DOHH2 (cell line): Measurements from ENCODE around the gene SELPLG.

Experiments used
- H3F3A ChIP-seq: fragments of 200-600 bp; sonication (generic), shearing (Covaris generic); 2 replicates; pipeline ENCODE4 v1.6.0; 2016; ENCODE audit warnings: antibody characterized with exemption, mild to moderate bottlenecking; ENCODE audit not compliant: control insufficient read depth, insufficient read depth
- H3K27ac ChIP-seq: fragments of 200-600 bp; sonication (generic); 2 replicates; pipeline ENCODE4 v1.5.1; 2014; ENCODE audit warnings: low read depth, mild to moderate bottlenecking, low read length, moderate library complexity
- H3K27me3 ChIP-seq: fragments of 200-600 bp; sonication (generic); 2 replicates; pipeline ENCODE4 v1.6.1; 2014; ENCODE audit warnings: mild to moderate bottlenecking, low read length, mixed read lengths; ENCODE audit not compliant: control insufficient read depth
- H3K36me3 ChIP-seq: fragments of 200-600 bp; sonication (generic); 2 replicates; pipeline ENCODE4 v1.6.1; 2014; ENCODE audit warnings: mild to moderate bottlenecking, low read length, moderate library complexity, mixed read lengths; ENCODE audit not compliant: control insufficient read depth
- H3K4me1 ChIP-seq: fragments of 200-600 bp; sonication (generic); 2 replicates; pipeline ENCODE4 v1.6.1; 2014; ENCODE audit warnings: mild to moderate bottlenecking, low read length, mixed read lengths; ENCODE audit not compliant: control insufficient read depth
- H3K4me2 ChIP-seq: fragments of 200-600 bp; sonication (generic); 2 replicates; pipeline ENCODE4 v1.6.0; 2014; ENCODE audit warnings: mild to moderate bottlenecking, low read length, moderate library complexity
- H3K4me3 ChIP-seq: fragments of 200-600 bp; sonication (generic); 2 replicates; pipeline ENCODE4 v1.5.1; 2014; ENCODE audit warnings: mild to moderate bottlenecking, low read length, mixed read lengths
- H3K79me2 ChIP-seq: fragments of 200-600 bp; sonication (generic); 2 replicates; pipeline ENCODE4 v1.6.1; 2014; ENCODE audit warnings: mild to moderate bottlenecking, low read length, mixed read lengths; ENCODE audit not compliant: control insufficient read depth
- H3K9me2 ChIP-seq: fragments of 200-600 bp; sonication (generic); replicated peaks from 2 replicates; pipeline ENCODE4 v1.6.1; 2014; ENCODE audit warnings: mild to moderate bottlenecking, low read length, mixed read lengths; ENCODE audit not compliant: control insufficient read depth
- H3K9me3 ChIP-seq: fragments of 200-600 bp; sonication (generic); 2 replicates; pipeline ENCODE4 v1.6.1; 2014; ENCODE audit warnings: antibody characterized with exemption, low read length, mixed read lengths; ENCODE audit not compliant: control insufficient read depth, insufficient read depth
- H4K20me1 ChIP-seq: fragments of 200-600 bp; sonication (generic); 2 replicates; pipeline ENCODE4 v1.6.0; 2014; ENCODE audit warnings: low read depth, mild to moderate bottlenecking, antibody characterized with exemption, low read length, moderate library complexity; ENCODE audit not compliant: control insufficient read depth, insufficient read depth
- CTCF ChIP-seq: fragments of 200-600 bp; sonication (generic); IDR thresholded peaks from one replicate; pipeline ENCODE4 v1.5.1; 2014; ENCODE audit warnings: antibody characterized with exemption, mild to moderate bottlenecking, low read depth, low read length; ENCODE audit not compliant: poor library complexity, severe bottlenecking
- EZH2phosphoT487 ChIP-seq: fragments of 200-600 bp; sonication (generic); IDR thresholded peaks from 2 replicates; pipeline ENCODE4 v1.6.1; 2017; ENCODE audit warnings: borderline replicate concordance, mild to moderate bottlenecking, antibody characterized with exemption, low read length, moderate library complexity, mixed read lengths

The SELPLG gene

GRCh38 chr12:108582509-108582908 is 51.2 kb downstream of the SELPLG start:
- Histone ChIP-seq H3K79me2 (no peaks in the 10 kb centered on the region), H3K9me3 (no peaks in the 10 kb centered on the region), H3K27ac (no peak overlapping the region), H3K4me3 (no peak overlapping the region), H4K20me1 (no peaks in the 10 kb centered on the region), H3K4me1 (peaks cover 10% of the 10 kb centered on the region), H3K27me3 (peaks cover 20% of the 10 kb centered on the region), H3F3A (no peaks in the 10 kb centered on the region), H3K4me2 (no peak overlapping the region), H3K9me2 (no peaks in the 10 kb centered on the region), H3K36me3 (no peaks in the 10 kb centered on the region)
- no peak for TF ChIP-seq EZH2phosphoT487
- no peak for TF ChIP-seq CTCF

GRCh38 chr12:108581311-108582227 is 52.1 kb downstream of the SELPLG start:
- Histone ChIP-seq H3K9me3 (no peaks in the 10 kb centered on the region), H3K27ac (no peak overlapping the region), H3K27me3 (peaks cover 20% of the 10 kb centered on the region), H3K36me3 (no peaks in the 10 kb centered on the region), H3K4me3 (no peak overlapping the region), H3F3A (no peaks in the 10 kb centered on the region), H3K4me1 (peaks cover 10% of the 10 kb centered on the region), H3K79me2 (no peaks in the 10 kb centered on the region), H3K9me2 (no peaks in the 10 kb centered on the region), H3K4me2 (no peak overlapping the region), H4K20me1 (no peaks in the 10 kb centered on the region)
- TF ChIP-seq CTCF (no peak), EZH2phosphoT487 (no peak)

GRCh38 chr12:108580531-108580930 is 53.2 kb downstream of the SELPLG start:
- Histone ChIP-seq H3K4me3 (no peak overlapping the region), H3K9me3 (no peaks in the 10 kb centered on the region), H3F3A (no peaks in the 10 kb centered on the region), H3K4me2 (no peak overlapping the region), H3K27me3 (peaks cover 12% of the 10 kb centered on the region), H4K20me1 (no peaks in the 10 kb centered on the region), H3K27ac (no peak overlapping the region), H3K79me2 (no peaks in the 10 kb centered on the region), H3K36me3 (no peaks in the 10 kb centered on the region), H3K4me1 (peaks cover 10% of the 10 kb centered on the region), H3K9me2 (no peaks in the 10 kb centered on the region)
- no peak for TF ChIP-seq EZH2phosphoT487
- no peak for TF ChIP-seq CTCF
